ENCODE data around the gene CR2. TPM values are rescaled to one million over a fixed set of nuclear protein-coding genes. Genes with fewer than 3 reads are reported as not detected.

CR2 gene
- total RNA-seq, 4 donors from 2014 or later = 0.06 to 0.07 TPM; not detected in 2

DNA sequence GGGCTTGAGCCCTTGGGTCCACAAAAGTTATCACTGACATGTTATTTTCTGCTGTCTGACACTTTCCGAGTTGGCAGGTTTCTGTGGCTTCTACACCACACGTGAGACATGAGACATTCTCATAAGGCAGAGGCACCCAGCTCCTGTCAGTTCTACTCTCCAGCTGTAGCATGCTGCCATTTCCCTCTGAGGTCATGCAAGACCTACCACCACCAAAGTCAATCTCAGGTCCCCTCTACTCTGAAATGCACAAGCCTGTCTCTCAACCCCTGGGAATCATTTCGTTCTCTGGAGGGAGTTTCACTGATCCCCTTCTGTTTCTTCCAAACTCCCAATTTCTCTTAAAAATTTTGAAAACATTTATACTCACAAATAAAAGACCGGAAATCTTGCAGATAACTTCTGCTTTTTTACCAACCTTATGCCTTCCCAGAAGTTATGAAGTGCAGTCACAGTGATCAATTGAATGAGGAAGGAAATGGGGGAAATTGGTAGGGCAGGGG, 39.5 kb upstream of the CR2 start:
- intact Hi-C loops (cut with DNase I; ENCODE audit: low total_unique reads) = no loop called here
- no peak overlapping the region for H3K4me3 ChIP-seq (ENCODE audit: low read depth, poor library complexity, severe bottlenecking)
- 57 to 69% methylated on average over 4 of the region's 4 CpGs for WGBS, 2 donors
- TF ChIP-seq, protein P1, sequence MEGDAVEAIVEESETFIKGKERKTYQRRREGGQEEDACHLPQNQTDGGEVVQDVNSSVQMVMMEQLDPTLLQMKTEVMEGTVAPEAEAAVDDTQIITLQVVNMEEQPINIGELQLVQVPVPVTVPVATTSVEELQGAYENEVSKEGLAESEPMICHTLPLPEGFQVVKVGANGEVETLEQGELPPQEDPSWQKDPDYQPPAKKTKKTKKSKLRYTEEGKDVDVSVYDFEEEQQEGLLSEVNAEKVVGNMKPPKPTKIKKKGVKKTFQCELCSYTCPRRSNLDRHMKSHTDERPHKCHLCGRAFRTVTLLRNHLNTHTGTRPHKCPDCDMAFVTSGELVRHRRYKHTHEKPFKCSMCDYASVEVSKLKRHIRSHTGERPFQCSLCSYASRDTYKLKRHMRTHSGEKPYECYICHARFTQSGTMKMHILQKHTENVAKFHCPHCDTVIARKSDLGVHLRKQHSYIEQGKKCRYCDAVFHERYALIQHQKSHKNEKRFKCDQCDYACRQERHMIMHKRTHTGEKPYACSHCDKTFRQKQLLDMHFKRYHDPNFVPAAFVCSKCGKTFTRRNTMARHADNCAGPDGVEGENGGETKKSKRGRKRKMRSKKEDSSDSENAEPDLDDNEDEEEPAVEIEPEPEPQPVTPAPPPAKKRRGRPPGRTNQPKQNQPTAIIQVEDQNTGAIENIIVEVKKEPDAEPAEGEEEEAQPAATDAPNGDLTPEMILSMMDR (IDR thresholded peaks at IDR 0.05) = no peak
- no peak for TF ChIP-seq POLR2A (IDR thresholded peaks at IDR 0.05)
- DNase-seq (ENCODE audit: low spot score in 2 of 2) = no peak

DNA sequence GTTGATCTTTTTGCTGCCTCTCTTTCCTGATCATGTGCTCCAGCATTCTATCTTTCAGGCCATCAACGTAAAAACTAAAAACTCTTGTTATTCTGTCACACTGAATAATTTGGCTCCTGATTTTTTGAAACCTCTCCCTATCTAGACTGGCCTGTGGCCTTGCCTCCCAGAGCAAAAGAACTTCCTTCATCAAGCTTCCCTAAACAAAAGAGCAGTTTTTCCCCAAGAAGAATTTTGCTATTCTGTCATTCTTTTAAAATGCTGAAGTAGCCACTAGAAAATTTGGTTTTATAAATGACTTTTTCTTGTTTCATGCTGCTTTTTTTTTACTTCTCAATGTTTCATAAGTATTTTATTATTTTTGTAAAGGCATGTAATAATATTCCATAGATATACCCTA, 37.1 kb upstream of the CR2 start:
- H3K4me3 ChIP-seq (ENCODE audit: low read depth, poor library complexity, severe bottlenecking) = no peak overlapping the region
- intact Hi-C loops (cut with DNase I; ENCODE audit: low total_unique reads) = no loop called here
- DNase-seq (ENCODE audit: low spot score in 2 of 2) = no peak
- TF ChIP-seq, protein P1 (IDR thresholded peaks at IDR 0.05) = no peak
- no peak for TF ChIP-seq POLR2A (IDR thresholded peaks at IDR 0.05)
- 65 to 79% methylated on average over 1 of the region's 1 CpG for WGBS, 2 donors

DNA sequence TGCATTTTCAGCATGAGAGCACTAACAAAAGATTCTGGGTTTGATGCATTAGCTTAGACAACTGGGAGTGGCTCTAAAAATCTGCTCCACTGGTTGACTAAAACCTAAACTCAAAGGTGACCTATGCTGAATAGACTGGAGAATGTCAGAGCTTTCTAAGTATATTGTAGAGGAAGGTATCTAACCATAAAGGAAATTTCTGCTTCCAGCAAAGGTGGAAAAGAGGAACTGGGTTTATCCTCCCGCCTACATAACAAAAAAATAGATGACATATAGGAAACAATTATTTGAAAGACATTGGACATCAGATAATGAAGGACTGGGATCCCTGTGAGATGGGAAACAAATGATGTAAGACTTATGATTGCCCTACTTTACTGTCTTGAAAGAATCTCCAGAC, 35.8 kb upstream of the CR2 start:
- 80 to 82% methylated on average over 1 of the region's 1 CpG for WGBS, 2 donors
- no peak for DNase-seq (ENCODE audit: low spot score in 2 of 2)
- intact Hi-C loops (cut with DNase I; ENCODE audit: low total_unique reads) = no loop called here
- no peak overlapping the region for H3K4me3 ChIP-seq (ENCODE audit: low read depth, poor library complexity, severe bottlenecking)
- no peak for TF ChIP-seq POLR2A (IDR thresholded peaks at IDR 0.05)
- TF ChIP-seq, protein P1 (IDR thresholded peaks at IDR 0.05) = no peak

DNA sequence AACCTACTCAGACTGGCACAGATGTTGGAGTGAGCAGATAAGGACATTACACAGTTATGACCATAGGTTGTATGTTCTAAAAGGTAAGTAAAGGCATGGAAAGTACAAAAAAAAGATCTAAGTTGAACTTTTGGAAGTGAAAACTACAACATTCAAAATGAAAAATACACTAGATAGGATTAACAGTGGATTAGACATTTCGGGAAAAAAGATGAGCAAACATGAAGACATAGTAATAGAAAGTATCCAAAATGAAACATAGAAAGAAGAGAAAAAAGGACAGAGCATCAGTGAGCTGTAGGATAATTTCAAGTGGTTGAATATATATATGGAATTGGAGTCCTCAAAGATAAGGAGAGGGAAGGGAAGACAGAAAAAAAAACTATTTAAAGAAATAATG, 34.0 kb upstream of the CR2 start:
- 90 to 95% methylated on average over 1 of the region's 1 CpG for WGBS, 2 donors
- intact Hi-C loops (cut with DNase I; ENCODE audit: low total_unique reads) = loop anchor here (10.0 kb wide), 1 partner anchor 235 kb away; no protein-coding TSS in a partner anchor
- DNase-seq (ENCODE audit: low spot score in 2 of 2) = no peak
- H3K4me3 ChIP-seq (ENCODE audit: low read depth, poor library complexity, severe bottlenecking) = no peak overlapping the region
- TF ChIP-seq, protein P1 (IDR thresholded peaks at IDR 0.05) = no peak
- no peak for TF ChIP-seq POLR2A (IDR thresholded peaks at IDR 0.05)

DNA sequence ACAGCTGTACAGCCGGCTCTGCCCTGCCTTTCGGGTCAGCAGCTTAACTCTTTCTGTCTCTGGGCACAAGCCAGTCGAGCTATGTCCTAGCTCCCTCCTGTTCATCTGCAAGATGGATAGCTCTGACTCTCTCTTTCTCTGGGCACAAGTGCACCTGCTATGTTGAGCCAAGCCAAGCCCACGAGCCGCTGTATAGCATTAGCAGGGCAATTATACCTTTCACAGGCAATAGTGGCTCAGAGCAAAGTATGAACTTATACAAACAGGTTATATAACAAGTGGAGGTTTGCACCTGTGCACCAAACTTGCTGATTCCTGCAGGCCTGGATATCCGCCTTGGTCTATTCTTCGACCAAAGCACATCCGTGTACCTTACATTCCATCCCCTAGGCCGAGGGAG, 33.0 kb upstream of the CR2 start:
- H3K4me3 ChIP-seq (ENCODE audit: low read depth, poor library complexity, severe bottlenecking) = no peak overlapping the region
- no peak for DNase-seq (ENCODE audit: low spot score in 2 of 2)
- intact Hi-C loops (cut with DNase I; ENCODE audit: low total_unique reads) = loop anchor here (10.0 kb wide), 1 partner anchor 236 kb away; no protein-coding TSS in a partner anchor
- 83 to 90% methylated on average over 9 of the region's 9 CpGs for WGBS, 2 donors
- no peak for TF ChIP-seq POLR2A (IDR thresholded peaks at IDR 0.05)
- TF ChIP-seq, protein P1 (IDR thresholded peaks at IDR 0.05) = no peak
